HEK293 (cell line): ENCODE data around the gene TBC1D14.
A peak's percentile ranks its signal among the peaks of the same experiment; 100 is the strongest.

Experiments used
- CTCF ChIA-PET: fragments of 350-600 bp; formaldehyde crosslinking; extraction: SDS; loops from one replicate; lab custom pipeline; 2021; ENCODE audit warnings: antibody characterized with exemption; lab: Yijun Ruan, JAX
- POLR2A ChIA-PET: fragments of 300-600 bp; formaldehyde crosslinking; extraction: SDS; loops from one replicate; lab custom pipeline; 2020; ENCODE audit warnings: antibody characterized with exemption, inconsistent platforms; lab: Yijun Ruan, JAX
- H3K27ac ChIP-seq: fragments of 200-500 bp; sonication (Bioruptor generic); 2 replicates; pipeline ENCODE4 v1.5.1; 2014; ENCODE audit warnings: low read depth, low read length, control low read depth, inconsistent platforms; ENCODE audit errors: extremely low read depth
- H3K36me3 ChIP-seq, 2 experiments: fragments of 200-500 bp in 1 of 2; sonication (Bioruptor generic) in 1 of 2; 1 replicate in 1 of 2; 2 replicates in 1 of 2; pipeline ENCODE4 v1.5.1; 2014 to 2017; ENCODE audit warnings: inconsistent platforms in 2 of 2, low read length in 2 of 2; ENCODE audit not compliant: control insufficient read depth in 2 of 2, insufficient read depth in 1 of 2
- H3K4me1 ChIP-seq: fragments of 200-500 bp; sonication (Bioruptor generic); 2 replicates; pipeline ENCODE4 v1.5.1; 2014; ENCODE audit warnings: mild to moderate bottlenecking, low read length, inconsistent platforms; ENCODE audit not compliant: control insufficient read depth, insufficient read depth
- H3K4me3 ChIP-seq: 2 replicates; pipeline ENCODE4 v1.5.1; 2011; ENCODE audit warnings: low read depth, mild to moderate bottlenecking, control low read depth, low read length, moderate library complexity
- H3K9me3 ChIP-seq: fragments of 200-500 bp; sonication (Bioruptor generic); 2 replicates; pipeline ENCODE4 v1.5.1; 2014; ENCODE audit warnings: low read depth, low read length, inconsistent platforms; ENCODE audit not compliant: control insufficient read depth, insufficient read depth
- CTCF ChIP-seq: fragments of 450-650 bp; formaldehyde crosslinking; IDR thresholded peaks from 2 replicates; pipeline ENCODE4 v1.5.1; 2016; ENCODE audit warnings: missing biosample characterization, missing genetic modification characterization
- KLF9 ChIP-seq: fragments of 450-650 bp; formaldehyde crosslinking; IDR thresholded peaks from 2 replicates; pipeline ENCODE4 v1.5.1; 2016; ENCODE audit warnings: missing biosample characterization, missing genetic modification characterization, low read depth
- OVOL3 ChIP-seq: fragments of 450-650 bp; formaldehyde crosslinking; IDR thresholded peaks from 2 replicates; pipeline ENCODE4 v1.5.1; 2016; ENCODE audit warnings: missing biosample characterization, missing genetic modification characterization
- PBX3 ChIP-seq: sonication (generic); formaldehyde crosslinking; IDR thresholded peaks from 2 replicates; pipeline ENCODE4 v1.8.1; 2022; ENCODE audit warnings: mild to moderate bottlenecking, moderate library complexity, missing genetic modification reagents
- WT1 ChIP-seq: fragments of 450-650 bp; formaldehyde crosslinking; IDR thresholded peaks from 2 replicates; pipeline ENCODE4 v1.5.1; 2016; ENCODE audit warnings: missing biosample characterization, missing genetic modification characterization
- ZBTB11 ChIP-seq: fragments of 450-650 bp; formaldehyde crosslinking; conservative IDR thresholded peaks from 2 replicates; pipeline ENCODE4 v1.5.1; 2016; ENCODE audit warnings: low read depth, missing biosample characterization, missing genetic modification characterization
- ZEB2 ChIP-seq: fragments of 450-650 bp; formaldehyde crosslinking; IDR thresholded peaks from 2 replicates; pipeline ENCODE4 v1.5.1; 2016; ENCODE audit warnings: missing biosample characterization, missing genetic modification characterization
- ZNF157 ChIP-seq: fragments of 450-650 bp; formaldehyde crosslinking; IDR thresholded peaks from 2 replicates; pipeline ENCODE4 v1.5.1; 2016; ENCODE audit warnings: missing biosample characterization, missing genetic modification characterization
- ZNF174 ChIP-seq: fragments of 450-650 bp; formaldehyde crosslinking; IDR thresholded peaks from 2 replicates; pipeline ENCODE4 v1.5.0; 2017; ENCODE audit warnings: missing biosample characterization, mild to moderate bottlenecking, missing genetic modification characterization
- ZNF394 ChIP-seq: fragments of 450-650 bp; formaldehyde crosslinking; IDR thresholded peaks from 2 replicates; pipeline ENCODE4 v1.5.1; 2016; ENCODE audit warnings: missing biosample characterization, missing genetic modification characterization, mild to moderate bottlenecking, moderate library complexity, borderline replicate concordance
- ZNF426 ChIP-seq: fragments of 450-650 bp; formaldehyde crosslinking; IDR thresholded peaks from 2 replicates; pipeline ENCODE4 v1.5.1; 2017; ENCODE audit warnings: missing biosample characterization, missing genetic modification characterization, mild to moderate bottlenecking, inconsistent platforms, moderate library complexity
- ZNF571 ChIP-seq: fragments of 450-650 bp; formaldehyde crosslinking; IDR thresholded peaks from 2 replicates; pipeline ENCODE4 v1.5.0; 2017; ENCODE audit warnings: missing biosample characterization, missing genetic modification characterization
- ZNF580 ChIP-seq: fragments of 450-650 bp; formaldehyde crosslinking; IDR thresholded peaks from 2 replicates; pipeline ENCODE4 v1.5.1; 2016; ENCODE audit warnings: missing biosample characterization, missing genetic modification characterization
- ZNF639 ChIP-seq: fragments of 450-650 bp; formaldehyde crosslinking; IDR thresholded peaks from 2 replicates; pipeline ENCODE4 v1.5.1; 2016; ENCODE audit warnings: missing biosample characterization, missing genetic modification characterization
- ZNF654 ChIP-seq: fragments of 450-650 bp; formaldehyde crosslinking; IDR thresholded peaks from 2 replicates; pipeline ENCODE4 v1.5.1; 2016; ENCODE audit warnings: low read depth, missing biosample characterization, missing genetic modification characterization
- TF ChIP-seq, protein P1 (sequence below): fragments of 450-650 bp; formaldehyde crosslinking; IDR thresholded peaks from 2 replicates; pipeline ENCODE4 v1.5.1; 2016; ENCODE audit warnings: missing biosample characterization, missing genetic modification characterization, low read depth
- TF ChIP-seq, protein P2 (sequence below): fragments of 450-650 bp; formaldehyde crosslinking; IDR thresholded peaks from 2 replicates; pipeline ENCODE4 v1.5.1; 2016; ENCODE audit warnings: missing biosample characterization, missing genetic modification characterization

TBC1D14 gene

DNA sequence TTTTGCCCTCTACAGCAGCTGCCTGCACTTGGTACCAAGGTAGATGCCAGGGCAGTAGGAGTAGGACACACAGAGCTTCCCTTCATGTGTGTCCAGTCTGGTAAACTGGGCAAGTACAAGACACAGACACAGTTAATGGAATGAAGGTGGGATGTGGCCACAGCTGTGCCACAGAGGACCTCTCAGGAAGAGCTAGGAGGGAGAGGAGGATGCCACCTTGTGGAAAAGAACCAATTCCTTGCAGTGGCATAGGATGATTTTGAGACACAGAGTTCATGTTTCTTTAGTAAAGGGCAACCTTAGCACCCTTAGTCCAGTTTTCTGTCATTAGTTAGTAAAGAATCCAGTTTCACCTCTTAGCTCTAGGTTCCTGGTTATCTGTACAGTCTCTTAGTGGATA is 36.3 kb upstream of the TBC1D14 start:
- POLR2A ChIA-PET, result interaction anchor here (1.1 kb wide), 1 partner anchor 153 kb away, joined by 3 read pairs; no protein-coding TSS in a partner anchor
- TF ChIP-seq ZNF426 (tag by site-specific recombination) (no peak), PBX3 (CRISPR knock-in tag) (no peak)
- TF ChIP-seq, all 188 proteins: peak for 0
- Histone ChIP-seq H3K27ac (no peak overlapping the region), H3K4me1 (no peaks in the 10 kb centered on the region), H3K9me3 (no peaks in the 10 kb centered on the region), H3K4me3 (no peak overlapping the region), H3K36me3 (peaks cover 0 to 80% of the 10 kb centered on the region in 2 experiments; a peak in 2 of 3 replicates)
- CTCF ChIA-PET, result interaction anchor here (0.6 to 5.3 kb wide), 38 partner anchors 10 to 545 kb away, joined by 3 to 111 read pairs (median 4); partner anchors contain the start of genes BLOC1S4 and TBC1D14

DNA sequence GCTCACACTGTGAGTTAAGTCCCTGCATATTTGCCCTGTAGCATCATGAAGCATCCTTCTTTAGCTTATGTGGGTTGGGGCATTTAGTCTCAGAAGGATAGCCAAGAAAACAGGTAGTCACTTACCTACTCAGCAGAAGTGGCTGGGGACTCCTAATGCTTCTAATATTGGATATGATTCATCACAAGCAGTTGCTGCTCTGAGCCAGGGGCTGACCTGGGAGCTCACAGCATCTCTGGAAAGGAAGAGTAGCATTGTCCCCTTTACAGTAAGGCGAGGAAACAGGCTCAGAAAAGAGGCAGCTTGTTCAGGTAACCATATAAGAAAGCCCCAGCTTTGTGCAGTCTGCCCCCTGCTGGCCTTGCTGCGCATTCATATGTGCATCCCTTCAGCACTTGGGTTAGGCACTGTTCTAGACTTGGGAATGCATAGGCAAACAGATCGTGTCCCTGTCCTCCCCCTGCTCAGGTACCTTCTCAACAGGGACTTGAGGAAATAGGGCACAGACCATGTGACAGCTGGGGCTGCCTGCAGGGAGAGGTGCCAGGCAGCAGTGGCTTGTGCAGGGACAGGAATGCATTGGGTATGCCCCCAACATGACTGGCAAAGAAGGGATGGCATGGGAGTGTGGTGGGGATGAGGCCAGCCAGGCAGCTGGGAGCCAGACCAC is 35.7 kb upstream of the TBC1D14 start:
- ChIA-PET POLR2A (interaction anchor here (1.1 kb wide), 1 partner anchor 153 kb away, joined by 3 read pairs; no protein-coding TSS in a partner anchor), CTCF (interaction anchor here (0.6 to 5.3 kb wide), 40 partner anchors 10 to 545 kb away, joined by 3 to 111 read pairs (median 4); partner anchors contain the start of genes BLOC1S4 and TBC1D14)
- Histone ChIP-seq H3K27ac (no peak overlapping the region), H3K9me3 (no peaks in the 10 kb centered on the region), H3K4me3 (no peak overlapping the region), H3K4me1 (no peaks in the 10 kb centered on the region), H3K36me3 (peaks cover 0 to 81% of the 10 kb centered on the region in 2 experiments; a peak in 2 of 3 replicates)
- TF ChIP-seq OVOL3 (tag by site-specific recombination) (no peak), CTCF (peak; percentile 37; the same call in 1 of the 2 replicates), ZNF654 (tag by site-specific recombination) (peak; percentile 47)

DNA sequence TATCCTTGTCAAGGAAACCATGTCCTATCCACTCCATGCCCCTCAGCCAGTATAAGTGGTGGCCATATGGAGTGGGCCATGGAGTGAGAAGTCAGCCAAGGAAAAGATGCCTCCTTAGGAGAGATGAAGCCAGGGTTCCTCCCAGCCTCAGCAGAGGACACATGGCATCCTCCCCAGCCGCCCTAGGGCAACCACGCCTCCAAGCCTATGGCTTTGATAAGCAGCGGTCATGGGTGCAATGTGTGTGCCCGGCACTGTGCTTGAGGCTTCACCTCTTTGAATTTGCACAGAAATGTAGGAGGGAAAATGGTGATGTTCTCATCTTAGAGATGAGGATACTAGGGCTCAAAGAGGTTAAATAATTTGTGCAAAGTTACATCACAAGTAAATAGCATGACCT is 34.6 kb upstream of the TBC1D14 start:
- ChIA-PET CTCF (interaction anchor here (1.0 to 5.3 kb wide), 4 partner anchors 9 to 156 kb away, joined by 3 to 111 read pairs (median 23); partner anchors contain the start of gene BLOC1S4), POLR2A (no interaction called here)
- H3K4me3 ChIP-seq, result no peak overlapping the region
- H3K4me1 ChIP-seq, result no peaks in the 10 kb centered on the region
- H3K36me3 ChIP-seq, result peaks cover 0 to 84% of the 10 kb centered on the region in 2 experiments; a peak in 2 of 3 replicates
- H3K9me3 ChIP-seq, result no peaks in the 10 kb centered on the region
- no peak overlapping the region for H3K27ac ChIP-seq
- TF ChIP-seq ZBTB11 (tag by site-specific recombination) (no peak), KLF9 (tag by site-specific recombination) (no peak), ZNF654 (tag by site-specific recombination) (no peak), ZNF174 (tag by site-specific recombination) (no peak), ZNF639 (tag by site-specific recombination) (no peak), WT1 (tag by site-specific recombination) (no peak), ZNF571 (no peak), ZNF580 (tag by site-specific recombination) (no peak), ZNF394 (no peak), ZNF157 (tag by site-specific recombination) (no peak), ZEB2 (tag by site-specific recombination) (no peak)
- TF ChIP-seq, protein P1, sequence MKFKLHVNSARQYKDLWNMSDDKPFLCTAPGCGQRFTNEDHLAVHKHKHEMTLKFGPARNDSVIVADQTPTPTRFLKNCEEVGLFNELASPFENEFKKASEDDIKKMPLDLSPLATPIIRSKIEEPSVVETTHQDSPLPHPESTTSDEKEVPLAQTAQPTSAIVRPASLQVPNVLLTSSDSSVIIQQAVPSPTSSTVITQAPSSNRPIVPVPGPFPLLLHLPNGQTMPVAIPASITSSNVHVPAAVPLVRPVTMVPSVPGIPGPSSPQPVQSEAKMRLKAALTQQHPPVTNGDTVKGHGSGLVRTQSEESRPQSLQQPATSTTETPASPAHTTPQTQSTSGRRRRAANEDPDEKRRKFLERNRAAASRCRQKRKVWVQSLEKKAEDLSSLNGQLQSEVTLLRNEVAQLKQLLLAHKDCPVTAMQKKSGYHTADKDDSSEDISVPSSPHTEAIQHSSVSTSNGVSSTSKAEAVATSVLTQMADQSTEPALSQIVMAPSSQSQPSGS (tag by site-specific recombination), result no peak
- TF ChIP-seq, protein P2, sequence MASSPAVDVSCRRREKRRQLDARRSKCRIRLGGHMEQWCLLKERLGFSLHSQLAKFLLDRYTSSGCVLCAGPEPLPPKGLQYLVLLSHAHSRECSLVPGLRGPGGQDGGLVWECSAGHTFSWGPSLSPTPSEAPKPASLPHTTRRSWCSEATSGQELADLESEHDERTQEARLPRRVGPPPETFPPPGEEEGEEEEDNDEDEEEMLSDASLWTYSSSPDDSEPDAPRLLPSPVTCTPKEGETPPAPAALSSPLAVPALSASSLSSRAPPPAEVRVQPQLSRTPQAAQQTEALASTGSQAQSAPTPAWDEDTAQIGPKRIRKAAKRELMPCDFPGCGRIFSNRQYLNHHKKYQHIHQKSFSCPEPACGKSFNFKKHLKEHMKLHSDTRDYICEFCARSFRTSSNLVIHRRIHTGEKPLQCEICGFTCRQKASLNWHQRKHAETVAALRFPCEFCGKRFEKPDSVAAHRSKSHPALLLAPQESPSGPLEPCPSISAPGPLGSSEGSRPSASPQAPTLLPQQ (tag by site-specific recombination), result no peak
